NCI-H774 (cell line): Measurements from ENCODE around the gene ZNG1E.
"Not testable (repeated sequence)": the region's sequence is repeated elsewhere in the genome, so short reads cannot be mapped to it uniquely, and the experiment has no call there.

ENCODE experiments used
- DNase-seq: peaks from one replicate; lab custom pipeline; 2025; lab: John Stamatoyannopoulos, UW

The ZNG1E gene

GRCh38 chr9:65675589-65676021 is at the start of gene ZNG1E:
TSS of gene ZNG1E (plus strand) at chr9:65675928. CDS start at chr9:65675977, 49 bp downstream.
- DNase-seq: not testable (repeated sequence)

GRCh38 chr9:65673579-65673978 is 2.1 kb upstream of the ZNG1E start:
- not testable (repeated sequence) for DNase-seq

GRCh38 chr9:65675018-65675417 is 710 bp upstream of the ZNG1E start:
- not testable (repeated sequence) for DNase-seq

- not testable (repeated sequence) for DNase-seq
Observed at GRCh38 chr9:65676389-65676788, 661 bp downstream of the ZNG1E start.

- DNase-seq: not testable (repeated sequence)
Observed at GRCh38 chr9:65678533-65678932, 2.8 kb downstream of the ZNG1E start.

GRCh38 chr9:65703550-65703949 is 27.8 kb downstream of the ZNG1E start:
- DNase-seq: not testable (repeated sequence)

GRCh38 chr9:65714445-65714844 is 38.7 kb downstream of the ZNG1E start:
- DNase-seq: not testable (repeated sequence)

GRCh38 chr9:65737096-65737564 is 61.4 kb downstream of the ZNG1E start, which contains the start of gene FOXD4L4:
TSS of gene FOXD4L4 (plus strand) at chr9:65737146. CDS start at chr9:65737146, 0 bp downstream.
- DNase-seq: not testable (repeated sequence)

GRCh38 chr9:65738133-65738532 is 62.4 kb downstream of the ZNG1E start:
- DNase-seq: not testable (repeated sequence)
